GM12878 (cell line): ENCODE measurements around the gene RPS27L. TPM values are rescaled to one million over a fixed set of nuclear protein-coding genes. Genes with fewer than 3 reads are reported as not detected.

Experiments used
- ATAC-seq: fragments of 200-7000 bp; cut with Tn5 transposase; 3 replicates; pipeline ENCODE4 v1.9.1; 2020; ENCODE audit warnings: mild to moderate bottlenecking, moderate library complexity
- BruUV-seq: library from RNA; stranded (reverse); fragments of 400-500 nt; replicated peaks from 2 replicates; lab custom pipeline; 2021; lab: Mats Ljungman, UMichigan
- CTCF ChIA-PET: fragments of 300-600 bp; sonication (Branson Sonifier 250); formaldehyde crosslinking; extraction: SDS; loops from one replicate; lab custom pipeline; 2021; ENCODE audit warnings: inconsistent platforms; lab: Yijun Ruan, JAX
- POLR2A ChIA-PET: fragments of 350-600 bp; formaldehyde crosslinking; extraction: SDS; loops from one replicate; lab custom pipeline; 2021; ENCODE audit warnings: inconsistent platforms; lab: Charles Lee
- RAD21 ChIA-PET: fragments of 300-600 bp; sonication (Branson Sonifier 250); formaldehyde crosslinking; loops from one replicate; lab custom pipeline; 2023; ENCODE audit warnings: antibody characterized with exemption; ENCODE audit not compliant: unreplicated experiment; lab: Charles Lee
- SMC1A ChIA-PET: fragments of 300-600 bp; sonication (Branson Sonifier 250); formaldehyde crosslinking; loops from one replicate; lab custom pipeline; 2023; ENCODE audit not compliant: unreplicated experiment, uncharacterized antibody; lab: Charles Lee
- DNase-seq: peaks from one replicate; pipeline ENCODE4 v3.0.0-alpha.2; 2011; ENCODE audit warnings: low read depth, low spot score
- FAIRE-seq: peaks from 3 replicates; lab custom pipeline; 2011; peaks lifted over from hg19 to GRCh38; lab: Jason Lieb, UNC
- H2AFZ ChIP-seq: 2 replicates; pipeline ENCODE4 v1.6.0; 2011; ENCODE audit warnings: low read depth, low read length, control low read depth; ENCODE audit not compliant: control insufficient read depth
- H3K27ac ChIP-seq: 2 replicates; pipeline ENCODE4 v1.5.1; 2011; ENCODE audit warnings: control low read depth; ENCODE audit not compliant: control insufficient read depth, insufficient read depth
- H3K27me3 ChIP-seq, 2 experiments: replicated peaks in 1 of 2; 2 replicates each; pipeline versions ENCODE4 v1.6.0 to v1.6.1; 2011; ENCODE audit warnings: low read length in 1 of 2; ENCODE audit not compliant: control insufficient read depth in 2 of 2, insufficient read depth in 2 of 2
- H3K36me3 ChIP-seq, 2 experiments: 2 replicates each; pipeline ENCODE4 v1.5.1; 2011; ENCODE audit warnings: low read length in 1 of 2; ENCODE audit not compliant: control insufficient read depth in 2 of 2, insufficient read depth in 2 of 2
- H3K4me1 ChIP-seq: 2 replicates; pipeline ENCODE4 v1.6.1; 2011; ENCODE audit warnings: mild to moderate bottlenecking, low read length, moderate library complexity, mixed read lengths; ENCODE audit not compliant: control insufficient read depth, insufficient read depth
- H3K4me2 ChIP-seq: 2 replicates; pipeline ENCODE4 v1.6.0; 2011; ENCODE audit warnings: control low read depth; ENCODE audit not compliant: control insufficient read depth, insufficient read depth
- H3K4me3 ChIP-seq: fragments of 200-600 bp; sonication (generic); 2 replicates; pipeline ENCODE4 v1.5.1; 2016
- H3K79me2 ChIP-seq: 2 replicates; pipeline ENCODE4 v1.6.0; 2011; ENCODE audit warnings: low read length; ENCODE audit not compliant: control insufficient read depth, insufficient read depth
- H3K9ac ChIP-seq: 2 replicates; pipeline ENCODE4 v1.8.0; 2011; ENCODE audit warnings: low read length, control low read depth, mixed read lengths; ENCODE audit not compliant: control insufficient read depth, insufficient read depth
- H3K9me3 ChIP-seq: replicated peaks from 3 replicates; pipeline ENCODE4 v1.5.1; 2011; ENCODE audit warnings: mild to moderate bottlenecking, low read length; ENCODE audit not compliant: control insufficient read depth, insufficient read depth
- H4K20me1 ChIP-seq: 2 replicates; pipeline ENCODE4 v1.6.0; 2011; ENCODE audit not compliant: control insufficient read depth, insufficient read depth
- MXI1 ChIP-seq: fragments of 150-350 bp; IDR thresholded peaks from 2 replicates; pipeline ENCODE4 v1.6.1; 2011; ENCODE audit warnings: low read depth, mild to moderate bottlenecking, inconsistent platforms, low read length, improper control_type of control experiment
- RAD51 ChIP-seq: fragments of 450-650 bp; IDR thresholded peaks from 2 replicates; pipeline ENCODE4 v1.6.1; 2016; ENCODE audit warnings: moderate library complexity, mild to moderate bottlenecking, inconsistent platforms
- ZBTB4 ChIP-seq: fragments of 450-650 bp; formaldehyde crosslinking; IDR thresholded peaks from 2 replicates; pipeline ENCODE4 v1.4.0; 2022; ENCODE audit warnings: mild to moderate bottlenecking, moderate library complexity
- WGBS: methylation state at CpG from one replicate; pipeline ENCODE4 v1.1.6; 2016; ENCODE audit warnings: low lambda C conversion rate; ENCODE audit not compliant: insufficient replicate concordance, insufficient coverage; ENCODE audit errors: missing lambda C conversion rate; 5-methylcytosine and 5-hydroxymethylcytosine counted together
- in situ Hi-C: fragments of 300-500 bp; cut with MboI; formaldehyde crosslinking; loops from 9 replicates; pipeline ENCODE4 v1.14.3; 2018; ENCODE audit warnings: mixed read lengths
- intact Hi-C: fragments of 100-400 bp; cut with micrococcal nuclease; formaldehyde crosslinking; loops from one replicate; pipeline ENCODE4 v1.14.2; 2022; ENCODE audit not compliant: unreplicated experiment
- polyA plus RNA-seq, 11 experiments: library from polyadenylated mRNA; depleted of rRNA in 4 of 11; unstranded in 6 of 11; stranded (reverse) in 5 of 11; fragments of >200 nt; fragmentation: Nextera tagmentation in 4 of 11; fragmentation: Illumina TruSeq in 1 of 11; extraction: Ambion mirVana in 4 of 11; extraction: Trizol in 1 of 11; gene quantifications; 1 replicate in 1 of 11; 2 replicates in 10 of 11; pipeline versions ENCODE4 v1.2.1 to v1.2.3, GENCODE V29; 2011 to 2016; ENCODE audit warnings: inconsistent platforms in 2 of 11, missing spikeins in 2 of 11, low read depth in 1 of 11
- total RNA-seq, 4 experiments: library from RNA; depleted of rRNA in 3 of 4; stranded (reverse); fragments of >200 nt in 3 of 4; fragmentation: Illumina TruSeq in 1 of 4; extraction: Trizol in 1 of 4; gene quantifications; 2 replicates each; pipeline versions ENCODE4 v1.2.1 to v1.2.3, GENCODE V29; 2013 to 2021

Gene RPS27L
- total and polyA plus RNA-seq, 10 of the 15 experiments (the other 5 are each of a cell fraction or from before 2014, with no cell fraction given) = 133 to 970 (median 220) TPM

GRCh38 chr15:63135281-63135680 lies 22.0 kb downstream of the RPS27L start:
- no peak overlapping the region for H3K4me3 ChIP-seq
- 97% methylated on average over 5 of the region's 5 CpGs for WGBS
- no peaks in the 10 kb centered on the region for H3K79me2 ChIP-seq
- intact Hi-C loops = no loop called here
- CTCF ChIA-PET = interaction anchor here (0.9 to 1.1 kb wide), 2 partner anchors 21 to 267 kb away, joined by 3 read pairs; no protein-coding TSS in a partner anchor
- H3K4me1 ChIP-seq = no peaks in the 10 kb centered on the region
- no peak overlapping the region for H3K9ac ChIP-seq
- no peak overlapping the region for H3K27ac ChIP-seq
- no TSS peak for BruUV-seq
- no peak for ATAC-seq
- no peaks in the 10 kb centered on the region for H4K20me1 ChIP-seq
- RAD21 ChIA-PET = interaction anchor here (0.7 kb wide), 1 partner anchor 458 kb away, joined by 3 read pairs; no protein-coding TSS in a partner anchor
- no peak for TF ChIP-seq MXI1
- no peak for TF ChIP-seq ZBTB4 (CRISPR knock-in tag)
- no peak for TF ChIP-seq RAD51
- no peak for FAIRE-seq
- no peak overlapping the region for H2AFZ ChIP-seq
- no peaks in the 10 kb centered on the region for H3K9me3 ChIP-seq
- in situ Hi-C loops = no loop called here
- no peak for DNase-seq
- SMC1A ChIA-PET = interaction anchor here (0.7 to 5.7 kb wide), 3 partner anchors 9 to 13 kb away, joined by 5 to 21 read pairs (median 6); no protein-coding TSS in a partner anchor
- H3K4me2 ChIP-seq = no peak overlapping the region
- POLR2A ChIA-PET = no interaction called here
- peaks cover 0 to 3% of the 10 kb centered on the region in 2 experiments; a peak in 1 of 4 replicates for H3K36me3 ChIP-seq
- H3K27me3 ChIP-seq = no peaks in the 10 kb centered on the region
